DMS114 treated with DMSO at 0.1 percent for 48 hours (cell line): ENCODE measurements around the gene SLC12A5.
"Not testable (repeated sequence)": the region's sequence is repeated elsewhere in the genome, so short reads cannot be mapped to it uniquely, and the experiment has no call there.

Experiments used
- DNase-seq: peaks from one replicate; lab custom pipeline; 2025; ENCODE audit not compliant: unreplicated experiment; lab: John Stamatoyannopoulos, UW

Gene SLC12A5

GRCh38 chr20:46028772-46029371 lies at the start of gene SLC12A5:
Gene SLC12A5, plus strand, starts transcription at chr20:46029215. Its CDS starts 130 bp downstream, at chr20:46029345.
- no peak for DNase-seq

DNA sequence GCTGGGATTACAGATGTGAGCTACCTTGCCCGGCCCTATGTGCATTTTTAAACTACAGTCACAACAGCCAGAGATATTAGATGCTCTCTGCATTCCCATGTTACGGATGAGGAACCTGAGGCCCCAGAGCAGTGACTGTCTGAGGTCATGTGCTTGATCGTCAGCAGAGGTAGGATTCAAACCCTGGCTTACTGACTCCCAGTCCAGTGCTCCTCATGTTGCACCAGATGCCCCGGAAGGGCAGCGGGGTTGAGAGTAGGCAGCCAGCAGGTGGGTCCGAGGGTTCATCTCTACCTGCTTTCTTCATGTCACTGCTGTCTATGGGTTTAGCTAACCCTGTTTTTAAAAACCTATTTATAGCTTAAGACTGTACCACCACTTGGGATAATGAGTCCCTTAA lies 47.8 kb upstream of the SLC12A5 start:
- DNase-seq: no peak

- no peak for DNase-seq
These were observed 45.7 kb upstream of the SLC12A5 start for GRCh38 chr20:45983279-45983743.

DNA sequence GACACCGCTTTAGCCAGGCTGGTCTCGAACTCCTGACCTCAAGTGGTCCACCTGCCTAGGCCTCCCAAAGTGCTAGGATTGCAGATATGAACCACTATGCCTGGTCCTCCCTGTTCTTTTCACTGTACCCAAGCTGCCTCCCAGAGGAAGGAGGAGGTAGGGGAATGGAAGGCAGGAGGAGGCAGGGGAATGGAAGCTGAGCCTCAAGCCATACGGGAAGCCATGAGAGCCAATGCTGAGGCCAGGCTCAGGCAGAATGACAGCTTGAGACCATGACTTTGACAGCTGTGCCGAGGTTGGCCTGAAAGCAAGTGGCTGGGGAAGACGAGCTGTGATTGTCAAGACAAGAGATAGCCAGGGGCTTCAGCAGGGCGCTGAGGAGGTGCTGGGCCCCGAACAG lies 43.4 kb upstream of the SLC12A5 start:
- DNase-seq: no peak

GRCh38 chr20:45987108-45987780 lies 41.8 kb upstream of the SLC12A5 start:
- peak; percentile 36 for DNase-seq

DNA sequence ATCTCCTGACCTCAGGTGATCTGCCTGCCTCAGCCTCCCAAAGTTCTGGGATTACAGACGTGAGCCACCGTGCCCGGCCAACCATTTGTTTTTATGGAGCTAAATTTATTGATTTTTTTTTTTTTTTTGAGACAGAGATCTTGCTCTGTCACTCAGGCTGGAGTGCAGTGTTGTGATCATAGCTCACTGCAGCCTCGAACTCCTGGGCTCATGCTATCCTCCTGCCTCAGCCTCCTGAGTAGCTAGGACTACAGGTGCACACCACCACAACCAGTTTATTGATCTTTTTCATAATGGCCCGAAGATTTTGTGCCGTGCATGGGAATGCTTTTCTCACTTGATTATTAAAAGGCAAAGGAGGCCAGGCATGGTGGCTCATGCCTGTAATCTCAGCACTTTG lies 40.2 kb upstream of the SLC12A5 start:
- DNase-seq: not testable (repeated sequence)

- DNase-seq: no peak
These were observed 37.4 kb upstream of the SLC12A5 start for GRCh38 chr20:45991616-45992015.

DNA sequence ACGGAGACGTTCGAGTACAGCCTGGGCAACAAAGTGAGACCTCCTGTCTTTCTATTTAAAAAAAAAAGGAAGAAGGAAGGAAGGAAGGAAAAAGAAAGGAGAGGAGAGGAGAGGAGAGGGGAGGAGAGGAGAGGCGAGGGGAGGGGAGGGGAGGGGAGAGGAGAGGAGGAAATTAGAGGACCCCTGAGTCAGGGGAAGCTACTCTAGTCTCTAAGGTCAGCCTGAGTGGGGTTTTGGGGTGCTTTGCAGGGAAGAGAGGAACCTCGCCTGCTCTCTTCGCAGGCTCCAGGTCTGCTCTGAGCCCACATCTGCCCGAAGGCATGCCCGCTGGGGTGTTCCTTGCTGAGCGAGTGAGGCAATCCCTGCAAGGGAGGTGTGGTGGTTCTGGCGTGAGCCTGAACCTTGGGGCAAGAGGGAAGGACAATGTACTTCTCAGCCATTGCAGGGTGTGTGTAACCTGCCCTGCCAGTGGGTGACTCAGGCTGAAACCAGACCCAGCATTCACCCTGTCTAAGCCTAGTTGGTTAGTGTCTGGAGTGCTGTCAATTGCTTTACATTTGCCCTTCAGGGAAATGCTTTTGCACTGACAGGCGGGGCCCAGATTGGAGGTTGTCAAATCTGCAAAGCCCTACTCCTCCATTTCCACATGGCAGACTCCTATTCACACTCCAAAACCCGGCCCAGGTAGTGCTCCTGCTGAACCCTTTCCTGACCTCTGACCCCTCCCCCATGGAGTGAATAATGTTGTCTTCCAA lies 35.6 kb upstream of the SLC12A5 start:
- DNase-seq: no peak

DNA sequence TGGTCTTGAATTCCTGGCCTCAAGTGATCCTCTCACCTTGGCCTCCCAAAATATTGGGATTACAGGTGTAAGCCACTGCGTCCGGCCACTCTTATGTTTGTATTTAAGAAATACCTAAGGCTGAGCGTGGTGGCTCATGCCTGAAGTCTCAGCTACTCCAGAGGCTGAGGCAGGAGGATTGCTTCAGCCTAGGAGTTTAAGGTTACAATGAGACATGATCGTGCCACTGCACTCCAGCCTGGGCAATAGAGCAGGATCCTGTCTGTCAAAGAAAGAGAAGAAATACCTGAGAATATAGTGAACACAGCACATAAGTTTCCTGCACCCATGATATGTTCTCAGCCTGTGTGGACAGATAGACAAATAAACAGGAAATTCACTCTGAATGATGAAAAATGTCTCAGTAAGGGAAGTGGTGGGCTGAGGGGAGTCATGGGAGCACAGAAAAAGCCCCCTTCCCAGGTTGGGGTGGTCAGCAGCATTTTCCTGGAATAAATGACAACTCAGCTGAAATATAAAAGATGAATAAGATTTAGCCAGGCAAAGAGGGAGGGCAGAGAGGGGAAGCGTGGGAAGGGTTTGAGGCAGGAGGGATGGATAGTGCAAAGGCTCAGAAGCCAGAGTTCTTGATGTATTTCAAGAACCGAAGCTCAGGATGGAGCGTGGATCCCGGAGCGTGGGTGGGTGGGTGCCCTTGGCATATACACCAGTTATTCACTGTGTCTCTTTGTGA lies 34.1 kb upstream of the SLC12A5 start:
- no peak for DNase-seq

GRCh38 chr20:45995495-45996097 lies 33.4 kb upstream of the SLC12A5 start:
- not testable (repeated sequence) for DNase-seq

DNA sequence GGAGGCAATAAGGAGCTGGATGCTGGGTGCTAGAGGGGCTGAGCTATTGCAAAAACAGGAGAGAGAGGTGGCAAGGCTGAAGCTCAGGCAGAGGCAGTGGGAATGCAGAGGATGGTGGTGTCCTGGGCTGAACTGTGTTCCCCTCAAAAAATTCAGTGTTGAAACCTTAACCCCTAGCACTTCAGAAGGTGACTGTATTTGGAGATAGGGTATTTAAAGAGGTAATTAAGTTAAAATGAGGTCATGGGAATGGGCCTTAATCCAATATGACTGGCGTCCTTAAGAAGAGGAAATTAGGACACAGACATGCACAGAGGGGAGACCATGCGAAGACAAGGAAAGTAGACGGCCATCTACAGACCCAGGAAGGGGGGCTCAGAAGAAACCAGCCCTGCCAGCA lies 31.8 kb upstream of the SLC12A5 start:
- no peak for DNase-seq

GRCh38 chr20:45998337-45998736 lies 30.7 kb upstream of the SLC12A5 start:
- no peak for DNase-seq

DNA sequence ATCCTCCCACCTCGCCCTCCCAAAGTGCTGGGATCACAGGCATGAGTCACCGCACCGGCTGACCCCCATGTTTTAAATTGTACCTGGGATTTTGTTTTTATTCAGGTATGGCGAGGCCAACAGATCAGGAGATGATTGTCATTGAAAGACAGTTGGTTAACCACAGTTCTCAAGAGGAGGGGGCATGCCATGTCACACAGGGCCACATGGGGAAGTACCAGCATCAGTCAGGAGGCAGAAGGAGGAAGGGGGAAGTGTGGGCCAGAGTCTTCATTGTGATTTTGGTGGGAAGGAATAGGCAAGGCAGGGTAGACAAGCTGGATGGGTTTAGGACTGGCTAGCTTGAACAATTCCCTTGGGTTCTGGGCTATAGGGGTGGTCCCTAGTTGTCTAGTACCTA lies 30.3 kb upstream of the SLC12A5 start:
- no peak for DNase-seq

DNA sequence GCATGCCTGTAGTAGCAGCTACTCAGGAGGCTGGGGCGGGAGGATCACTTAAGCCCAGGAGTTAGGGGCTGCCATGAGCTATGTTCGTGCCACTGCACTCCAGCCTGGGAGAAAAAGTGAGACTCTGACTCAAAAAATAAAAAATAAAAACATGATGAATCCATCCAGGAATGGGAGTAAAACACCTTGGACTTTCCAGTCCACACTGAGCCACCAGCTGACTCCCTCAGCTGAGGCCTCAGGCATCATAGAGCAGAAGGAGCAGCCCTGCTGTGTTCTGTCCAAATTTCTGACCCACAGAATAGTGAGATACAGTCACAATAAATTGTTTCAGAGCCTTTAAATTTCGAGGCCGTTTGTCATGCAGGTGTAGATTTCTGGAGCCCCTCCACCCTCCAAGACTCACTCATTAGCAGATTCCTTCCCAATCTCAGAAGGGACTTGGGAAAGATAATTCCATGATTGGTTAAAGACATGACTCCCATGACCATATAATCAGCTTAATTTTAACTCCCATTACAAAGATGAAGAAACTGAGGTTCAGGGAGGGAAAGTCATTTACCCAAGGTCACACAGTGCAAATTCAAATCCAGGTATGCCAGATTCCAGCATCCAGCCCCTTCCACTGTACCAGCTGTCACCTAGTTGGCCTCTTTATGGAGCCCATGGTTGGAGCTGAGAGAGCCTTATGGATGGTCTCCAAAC lies 29.3 kb upstream of the SLC12A5 start:
- no peak for DNase-seq

DNA sequence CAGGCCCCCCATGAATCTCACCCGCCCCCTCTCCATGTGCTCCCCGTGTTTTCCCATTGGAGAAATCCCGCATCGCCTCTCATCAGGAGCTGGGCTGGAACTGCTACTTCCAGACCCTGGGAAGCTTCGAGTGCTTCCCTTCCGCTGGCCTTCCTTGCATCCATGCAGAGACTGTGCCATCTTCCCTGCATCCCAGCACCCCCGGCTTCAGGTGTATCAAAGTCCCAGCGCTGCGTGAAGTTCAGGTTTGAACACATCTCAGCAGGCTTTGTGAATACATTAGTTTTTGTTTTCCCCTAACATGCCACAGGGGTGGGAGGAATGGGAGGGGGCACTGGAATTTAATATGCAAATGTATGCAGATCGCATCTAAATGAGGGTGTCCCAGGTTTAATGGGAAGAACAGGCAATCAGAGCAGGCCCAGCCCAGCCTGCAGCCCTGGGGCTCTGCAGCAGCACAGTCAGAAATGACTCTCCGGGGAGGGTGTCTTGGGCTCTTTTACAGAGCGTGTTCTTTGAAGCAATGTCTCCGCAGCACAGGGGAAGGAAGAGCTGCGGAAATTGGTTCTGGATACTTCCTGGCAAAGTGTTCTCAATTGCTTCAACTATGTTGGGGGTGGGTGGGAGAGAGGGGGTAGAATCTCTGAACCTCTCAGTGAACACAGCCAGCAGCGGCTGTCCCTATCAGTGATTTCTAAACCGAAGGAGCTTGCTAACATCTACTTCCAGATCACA lies 28.6 kb upstream of the SLC12A5 start:
- no peak for DNase-seq

- no peak for DNase-seq
These were observed 27.5 kb upstream of the SLC12A5 start for GRCh38 chr20:46001498-46001897.

GRCh38 chr20:46002008-46002407 lies 27.0 kb upstream of the SLC12A5 start:
- DNase-seq: no peak

DNA sequence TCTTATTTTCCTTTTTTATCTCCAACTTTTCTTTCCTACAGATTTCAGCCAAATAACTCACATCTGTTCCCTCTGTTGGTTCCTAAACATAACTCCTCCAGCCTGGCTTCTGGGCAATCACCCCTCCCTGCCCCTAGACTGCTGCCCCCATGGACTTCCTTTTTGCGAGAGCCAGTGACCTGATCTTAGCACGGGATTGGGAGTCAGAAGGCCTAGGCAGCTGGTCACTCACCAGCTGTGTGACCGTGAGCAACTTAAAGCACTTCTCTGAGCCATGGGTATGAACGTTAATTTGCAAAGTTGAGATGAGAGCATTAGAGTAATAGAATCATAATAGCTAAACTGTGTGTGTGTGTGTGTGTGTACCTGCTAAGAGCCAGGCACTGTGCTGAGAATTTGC lies 24.8 kb upstream of the SLC12A5 start:
- no peak for DNase-seq

DNA sequence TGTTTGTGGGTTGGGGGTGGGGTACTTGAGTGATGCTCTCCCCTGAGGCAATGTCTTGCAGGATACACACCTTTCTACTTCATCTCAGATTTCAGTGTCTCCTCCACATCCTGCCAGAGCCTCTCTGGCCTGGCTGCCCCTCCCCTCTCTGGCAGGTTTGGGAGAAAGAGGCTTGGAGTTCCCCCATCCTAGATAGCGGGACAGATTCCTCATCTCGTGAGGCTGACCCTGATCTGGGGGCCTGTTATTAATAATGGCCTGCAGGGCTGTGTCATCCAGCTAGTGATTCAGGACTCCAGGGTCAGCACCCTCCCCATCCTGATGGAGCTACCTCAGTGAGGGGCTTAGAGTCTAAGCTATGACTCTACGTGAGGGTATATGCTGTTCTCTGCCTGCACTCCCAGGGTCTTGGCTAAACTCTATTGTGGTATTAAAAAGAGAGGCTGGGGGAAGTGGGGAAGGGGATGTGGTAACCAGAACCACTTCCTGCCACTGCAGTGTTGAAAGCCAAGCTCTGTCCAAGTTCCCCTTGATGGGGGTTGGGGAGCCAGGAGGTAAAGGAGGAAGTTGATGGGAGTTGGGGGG lies 24.0 kb upstream of the SLC12A5 start:
- no peak for DNase-seq
